Stimulated activated CD4-positive, alpha-beta T cell treated with anti-CD3 and anti-CD28 coated beads, Interleukin-1b, Interleukin-23, amount 100 ng/mL, for 4 hours (primary cell): ENCODE measurements around the gene TRAFD1.

Experiments
- DNase-seq, 2 donors: peaks; one replicate each; pipeline ENCODE4 v3.0.0-alpha.2; 2020; ENCODE audit warnings: low read depth in 2 of 2

TRAFD1 gene

GRCh38 chr12:112175361-112176155, 50.2 kb downstream of the TRAFD1 start:
- DNase-seq: no peak

DNA sequence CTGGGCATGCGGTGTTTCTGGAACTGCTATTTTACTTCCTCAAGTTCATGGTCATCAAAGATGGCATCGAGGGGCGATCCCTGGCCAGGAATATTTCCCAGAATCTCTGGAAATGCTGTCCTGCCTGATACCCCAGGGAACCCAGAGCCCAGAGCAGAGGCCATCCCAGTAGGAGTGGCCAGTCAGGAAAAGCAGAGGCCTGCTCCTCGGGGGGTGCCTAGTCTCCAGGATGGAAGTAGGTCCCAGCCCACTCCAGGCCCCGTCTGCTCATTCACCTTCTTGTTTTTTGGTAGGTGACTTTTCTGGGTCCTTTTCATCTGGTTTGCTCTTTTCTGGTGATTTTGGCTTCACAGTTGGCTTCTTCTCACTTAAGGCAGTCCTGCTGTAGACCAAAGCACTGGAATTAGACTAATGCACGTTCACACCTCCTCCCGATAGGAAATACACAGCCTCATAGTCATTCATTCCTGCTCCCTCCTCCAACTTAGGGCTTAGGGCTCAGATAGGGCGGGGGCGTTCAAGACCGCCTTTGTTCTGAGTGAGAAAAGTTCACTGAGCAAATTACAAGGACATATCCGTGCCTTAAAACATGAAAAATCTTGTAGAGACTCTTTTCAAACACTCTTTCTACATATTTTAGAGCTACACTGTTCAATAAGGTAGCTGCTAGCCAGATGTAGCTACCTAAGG, 51.1 kb downstream of the TRAFD1 start:
- no peak for DNase-seq

DNA sequence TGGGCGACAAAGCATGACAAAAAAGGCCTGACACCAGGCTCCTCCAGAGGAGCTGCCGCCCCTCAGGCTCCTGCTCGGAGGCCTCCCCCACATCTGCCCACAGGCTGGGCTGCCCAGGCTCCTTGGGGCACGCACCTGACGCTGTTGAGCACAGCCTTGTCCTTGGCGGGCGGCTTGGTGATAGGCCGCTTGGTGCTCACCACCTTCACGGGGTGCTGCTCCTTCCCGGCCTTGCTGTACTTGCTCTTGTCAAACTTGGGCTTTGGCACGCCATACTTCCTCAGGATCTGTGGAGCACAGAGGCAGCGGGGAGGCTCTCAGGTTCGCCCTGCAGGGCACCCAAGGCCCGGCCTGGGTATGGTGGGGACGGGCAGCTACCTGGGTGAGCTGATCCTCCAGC, 53.4 kb downstream of the TRAFD1 start:
- no peak for DNase-seq

- DNase-seq: no peak
Measured at GRCh38 chr12:112179341-112179740, 54.0 kb downstream of the TRAFD1 start.

- no peak for DNase-seq
Measured at GRCh38 chr12:112179916-112180315, 54.6 kb downstream of the TRAFD1 start.

DNA sequence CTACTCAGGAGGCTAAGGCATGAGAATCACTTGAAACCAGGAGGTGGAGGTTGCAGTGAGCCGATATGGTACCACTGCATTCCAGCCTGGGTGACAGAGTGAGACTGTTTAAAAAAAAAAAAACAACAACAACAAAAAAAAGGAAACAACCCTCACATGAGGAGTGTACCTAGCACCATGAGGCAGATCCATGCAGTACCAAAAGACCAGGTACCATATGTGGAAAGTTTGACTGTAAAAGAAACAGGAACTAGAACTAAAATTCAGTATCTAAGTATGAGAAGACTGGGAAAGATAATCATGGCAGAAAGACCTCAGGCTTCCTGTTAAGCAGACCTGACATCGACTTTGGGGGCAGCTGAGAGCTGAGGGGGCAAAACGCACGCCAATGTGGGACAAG, 55.1 kb downstream of the TRAFD1 start:
- DNase-seq: no peak

DNA sequence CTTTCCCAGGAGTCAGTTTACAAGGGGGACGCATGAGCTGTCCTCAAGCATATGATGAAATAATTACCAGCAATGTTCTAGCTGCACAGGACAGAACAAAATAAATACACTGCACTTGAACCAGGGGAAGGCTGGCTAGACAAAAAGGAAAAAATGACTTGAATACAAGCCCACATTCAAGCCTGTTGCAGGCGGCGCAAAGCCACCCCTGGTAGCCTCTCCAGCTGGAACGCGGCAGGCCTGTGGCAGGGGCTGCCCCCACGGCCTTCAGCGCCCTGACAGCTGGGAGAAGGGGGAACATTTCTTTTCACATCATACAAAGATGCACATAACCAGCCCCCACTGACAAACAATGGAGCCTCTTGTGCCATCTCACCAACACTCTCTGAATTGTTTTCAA, 57.1 kb downstream of the TRAFD1 start:
- DNase-seq: no peak

GRCh38 chr12:112183141-112184021, 58.0 kb downstream of the TRAFD1 start:
- no peak for DNase-seq

GRCh38 chr12:112184056-112184887, 58.9 kb downstream of the TRAFD1 start:
- no peak for DNase-seq

- DNase-seq: no peak
Measured at GRCh38 chr12:112185093-112185923, 59.9 kb downstream of the TRAFD1 start.

DNA sequence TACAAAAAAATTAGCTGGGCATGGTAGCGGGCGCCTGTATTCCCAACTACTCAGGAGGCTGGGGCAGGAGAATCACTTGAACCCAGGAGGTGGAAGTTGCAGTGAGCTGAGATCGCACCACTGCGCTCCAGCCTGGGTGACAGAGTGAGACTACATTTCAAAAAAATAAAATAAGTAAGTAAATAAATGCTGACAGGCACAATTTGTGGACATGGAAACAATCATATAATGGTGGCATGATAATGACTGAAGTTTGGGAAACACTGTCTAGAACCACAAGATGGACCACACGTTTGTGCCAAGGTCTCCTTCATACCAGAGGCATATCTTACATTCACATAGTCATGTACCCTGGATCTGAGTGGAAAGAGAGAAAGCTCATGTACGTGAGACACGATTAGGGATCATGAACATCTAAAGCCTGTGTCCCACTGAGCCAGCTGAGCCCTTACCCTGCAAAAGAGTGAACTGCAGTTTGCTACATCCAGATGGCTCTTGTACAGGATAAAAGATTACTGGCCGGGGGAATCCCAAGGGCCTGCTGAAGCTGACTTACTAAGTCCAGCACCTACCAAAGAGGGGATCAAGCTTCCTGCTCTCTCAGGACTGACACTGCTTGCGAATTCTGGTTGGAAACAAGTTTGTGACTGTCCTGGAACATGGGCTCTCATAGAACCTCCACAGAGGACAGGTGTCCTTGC, 62.9 kb downstream of the TRAFD1 start:
- DNase-seq: no peak

DNA sequence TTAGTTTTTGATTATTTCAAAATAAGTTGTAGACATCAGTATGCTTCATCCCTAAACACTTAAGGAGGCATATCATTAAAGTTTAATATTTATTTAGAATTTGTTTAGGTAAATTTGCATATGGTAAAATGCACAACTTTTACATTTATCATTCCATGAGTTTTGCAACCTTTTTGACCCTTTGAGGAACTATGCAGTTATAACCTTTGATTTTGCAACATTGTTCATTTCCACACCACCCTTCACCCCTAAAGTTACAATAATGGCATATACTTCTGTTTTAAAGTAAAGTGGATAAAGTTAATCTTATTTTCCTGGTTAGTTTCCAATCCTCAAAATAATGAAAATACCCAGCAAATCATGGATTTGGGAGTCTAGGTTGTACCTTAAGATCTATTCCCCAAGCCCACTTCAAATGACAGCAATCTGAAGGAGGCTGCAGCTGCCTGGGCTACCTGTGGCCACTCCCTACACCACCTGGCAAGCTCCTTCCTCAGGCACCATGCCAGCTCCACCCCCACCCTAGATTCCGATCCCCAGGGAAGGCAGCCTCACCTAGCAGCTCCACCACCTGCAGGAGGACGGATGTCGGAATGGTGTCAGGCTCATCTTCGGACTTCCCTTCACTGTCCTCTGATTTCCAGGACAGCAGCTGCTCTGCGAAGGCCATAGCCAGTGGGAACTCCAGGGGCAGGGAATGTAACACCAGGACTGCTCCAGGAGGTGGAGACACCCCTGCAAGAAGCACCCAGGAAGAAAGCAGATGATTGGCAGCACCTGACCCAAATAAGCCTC, 65.1 kb downstream of the TRAFD1 start:
- DNase-seq: no peak

- no peak for DNase-seq
Measured at GRCh38 chr12:112191201-112191600, 65.8 kb downstream of the TRAFD1 start.

GRCh38 chr12:112191840-112192321, 66.5 kb downstream of the TRAFD1 start:
- no peak for DNase-seq

DNA sequence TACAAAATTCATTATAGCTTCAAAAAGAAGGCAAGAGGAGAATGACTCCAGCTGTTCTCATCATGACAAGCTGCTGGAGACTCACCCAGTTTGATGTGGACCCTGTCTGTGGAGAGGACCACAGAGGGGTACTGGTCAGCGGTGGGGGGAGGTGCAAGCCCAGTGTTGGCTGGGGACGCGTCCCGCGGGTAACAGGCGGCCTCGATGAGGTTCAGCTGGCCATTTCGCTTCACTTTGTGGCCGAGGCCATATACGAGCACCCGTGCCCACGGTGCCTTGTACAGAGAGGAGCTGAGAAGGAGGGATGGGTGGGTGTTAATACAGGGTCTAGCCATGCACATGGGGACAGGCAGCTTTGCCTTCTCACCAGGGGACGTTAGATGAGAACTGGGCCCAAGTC, 67.1 kb downstream of the TRAFD1 start:
- no peak for DNase-seq

GRCh38 chr12:112194601-112195247, 69.4 kb downstream of the TRAFD1 start:
- DNase-seq: no peak

DNA sequence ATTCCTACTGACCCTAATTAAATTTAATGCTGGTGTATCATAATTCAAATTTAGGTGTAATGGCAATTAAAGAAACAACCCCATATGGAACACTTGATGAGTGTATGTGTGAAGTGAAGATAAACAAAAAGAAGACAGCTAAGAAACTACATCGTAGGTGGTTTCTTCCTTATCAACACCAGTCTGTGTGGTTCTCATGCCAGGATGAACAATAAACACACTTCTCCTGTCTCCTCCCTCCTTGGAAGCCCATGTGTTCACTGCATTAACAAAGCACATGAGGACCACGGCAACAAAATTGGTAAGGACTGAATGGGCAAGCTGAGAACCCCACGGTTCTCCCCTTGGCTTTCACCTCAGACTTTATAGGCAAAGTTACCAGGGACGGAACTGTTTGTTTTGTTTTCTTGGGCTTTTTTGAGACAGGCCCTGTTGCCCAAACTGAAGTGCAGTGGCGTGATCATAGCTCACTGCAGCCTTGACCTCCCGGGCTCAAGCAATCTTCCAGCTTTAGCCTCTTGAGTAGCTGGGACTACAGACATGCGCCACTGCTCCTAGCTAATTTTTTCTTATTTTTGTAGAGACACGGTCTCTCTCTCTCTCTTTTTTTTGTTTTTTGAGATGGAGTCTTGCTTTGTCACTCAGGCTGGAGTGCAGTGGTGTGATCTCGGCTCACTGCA, 71.0 kb downstream of the TRAFD1 start:
- no peak for DNase-seq
